ENCODE results near the gene MAP3K1. TPM values are rescaled to one million over a fixed set of nuclear protein-coding genes. Genes with fewer than 3 reads are reported as not detected.

Gene MAP3K1
- total and polyA plus RNA-seq, 9 of the 15 experiments (the other 6 are each of a cell fraction or from before 2014, with no cell fraction given) = 3.9 to 13.9 (median 7.5) TPM

DNA sequence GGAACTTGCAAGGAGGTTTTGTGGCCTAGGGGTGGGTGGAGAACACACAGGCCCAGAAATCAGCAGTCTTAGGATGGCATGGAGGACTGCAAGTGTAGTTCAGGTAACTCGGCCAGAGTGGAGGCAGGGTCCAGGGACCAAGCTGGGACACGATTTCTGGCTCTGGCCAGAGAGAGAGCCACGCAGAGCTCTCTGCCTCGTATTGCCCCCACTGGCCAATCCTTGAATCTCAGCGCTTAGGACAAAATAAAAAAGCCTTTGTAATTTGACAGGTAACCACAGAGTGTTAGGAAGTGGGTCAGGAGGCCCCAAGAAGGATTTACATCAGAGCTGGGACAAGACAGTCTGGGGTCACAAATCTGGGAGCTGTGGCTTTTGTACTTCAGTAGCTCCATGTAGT, 11.7 kb downstream of the MAP3K1 start:
- ChIA-PET POLR2A (interaction anchor here (0.6 to 5.1 kb wide), 4 partner anchors 9 to 32 kb away, joined by 3 to 24 read pairs (median 4); no protein-coding TSS in a partner anchor), CTCF (ENCODE audit: low intra/inter-chr PET ratio) (no interaction called here)
- TF ChIP-seq MTA3 (IDR thresholded peaks at IDR 0.05; ENCODE audit: borderline replicate concordance) = no peak
- no peak for TF ChIP-seq DACH1 (IDR thresholded peaks at IDR 0.05; ENCODE audit: partially characterized antibody)
- 0 out of 4 replicates have a peak, but pooled peaks of 1 of the 2 experiments have one; percentile 17 for TF ChIP-seq RAD21 (CRISPR knock-in tag; conservative IDR thresholded peaks at IDR 0.05 in 1 of 2, IDR thresholded peaks at IDR 0.05 in 1 of 2)
- TF ChIP-seq SMAD4 (CRISPR knock-in tag; conservative IDR thresholded peaks at IDR 0.05) = no peak
- no peak for TF ChIP-seq ARHGAP35 (IDR thresholded peaks at IDR 0.05; ENCODE audit: partially characterized antibody)
- TF ChIP-seq LEF1 (IDR thresholded peaks at IDR 0.05) = no peak
- TF ChIP-seq NFE2L1 (tag; IDR thresholded peaks at IDR 0.05; ENCODE audit: borderline replicate concordance, low read depth) = no peak
- no peak for TF ChIP-seq IFI16 (CRISPR knock-in tag; IDR thresholded peaks at IDR 0.05)
- no peak for TF ChIP-seq ZFX (CRISPR knock-in tag; IDR thresholded peaks at IDR 0.05)
- no peak for TF ChIP-seq CBX3 (IDR thresholded peaks at IDR 0.05; ENCODE audit: borderline replicate concordance in 1 of 2, low read length in 2 of 2)
- TF ChIP-seq ZNF354B (CRISPR knock-in tag; IDR thresholded peaks at IDR 0.05) = no peak
- TF ChIP-seq, protein P1, sequence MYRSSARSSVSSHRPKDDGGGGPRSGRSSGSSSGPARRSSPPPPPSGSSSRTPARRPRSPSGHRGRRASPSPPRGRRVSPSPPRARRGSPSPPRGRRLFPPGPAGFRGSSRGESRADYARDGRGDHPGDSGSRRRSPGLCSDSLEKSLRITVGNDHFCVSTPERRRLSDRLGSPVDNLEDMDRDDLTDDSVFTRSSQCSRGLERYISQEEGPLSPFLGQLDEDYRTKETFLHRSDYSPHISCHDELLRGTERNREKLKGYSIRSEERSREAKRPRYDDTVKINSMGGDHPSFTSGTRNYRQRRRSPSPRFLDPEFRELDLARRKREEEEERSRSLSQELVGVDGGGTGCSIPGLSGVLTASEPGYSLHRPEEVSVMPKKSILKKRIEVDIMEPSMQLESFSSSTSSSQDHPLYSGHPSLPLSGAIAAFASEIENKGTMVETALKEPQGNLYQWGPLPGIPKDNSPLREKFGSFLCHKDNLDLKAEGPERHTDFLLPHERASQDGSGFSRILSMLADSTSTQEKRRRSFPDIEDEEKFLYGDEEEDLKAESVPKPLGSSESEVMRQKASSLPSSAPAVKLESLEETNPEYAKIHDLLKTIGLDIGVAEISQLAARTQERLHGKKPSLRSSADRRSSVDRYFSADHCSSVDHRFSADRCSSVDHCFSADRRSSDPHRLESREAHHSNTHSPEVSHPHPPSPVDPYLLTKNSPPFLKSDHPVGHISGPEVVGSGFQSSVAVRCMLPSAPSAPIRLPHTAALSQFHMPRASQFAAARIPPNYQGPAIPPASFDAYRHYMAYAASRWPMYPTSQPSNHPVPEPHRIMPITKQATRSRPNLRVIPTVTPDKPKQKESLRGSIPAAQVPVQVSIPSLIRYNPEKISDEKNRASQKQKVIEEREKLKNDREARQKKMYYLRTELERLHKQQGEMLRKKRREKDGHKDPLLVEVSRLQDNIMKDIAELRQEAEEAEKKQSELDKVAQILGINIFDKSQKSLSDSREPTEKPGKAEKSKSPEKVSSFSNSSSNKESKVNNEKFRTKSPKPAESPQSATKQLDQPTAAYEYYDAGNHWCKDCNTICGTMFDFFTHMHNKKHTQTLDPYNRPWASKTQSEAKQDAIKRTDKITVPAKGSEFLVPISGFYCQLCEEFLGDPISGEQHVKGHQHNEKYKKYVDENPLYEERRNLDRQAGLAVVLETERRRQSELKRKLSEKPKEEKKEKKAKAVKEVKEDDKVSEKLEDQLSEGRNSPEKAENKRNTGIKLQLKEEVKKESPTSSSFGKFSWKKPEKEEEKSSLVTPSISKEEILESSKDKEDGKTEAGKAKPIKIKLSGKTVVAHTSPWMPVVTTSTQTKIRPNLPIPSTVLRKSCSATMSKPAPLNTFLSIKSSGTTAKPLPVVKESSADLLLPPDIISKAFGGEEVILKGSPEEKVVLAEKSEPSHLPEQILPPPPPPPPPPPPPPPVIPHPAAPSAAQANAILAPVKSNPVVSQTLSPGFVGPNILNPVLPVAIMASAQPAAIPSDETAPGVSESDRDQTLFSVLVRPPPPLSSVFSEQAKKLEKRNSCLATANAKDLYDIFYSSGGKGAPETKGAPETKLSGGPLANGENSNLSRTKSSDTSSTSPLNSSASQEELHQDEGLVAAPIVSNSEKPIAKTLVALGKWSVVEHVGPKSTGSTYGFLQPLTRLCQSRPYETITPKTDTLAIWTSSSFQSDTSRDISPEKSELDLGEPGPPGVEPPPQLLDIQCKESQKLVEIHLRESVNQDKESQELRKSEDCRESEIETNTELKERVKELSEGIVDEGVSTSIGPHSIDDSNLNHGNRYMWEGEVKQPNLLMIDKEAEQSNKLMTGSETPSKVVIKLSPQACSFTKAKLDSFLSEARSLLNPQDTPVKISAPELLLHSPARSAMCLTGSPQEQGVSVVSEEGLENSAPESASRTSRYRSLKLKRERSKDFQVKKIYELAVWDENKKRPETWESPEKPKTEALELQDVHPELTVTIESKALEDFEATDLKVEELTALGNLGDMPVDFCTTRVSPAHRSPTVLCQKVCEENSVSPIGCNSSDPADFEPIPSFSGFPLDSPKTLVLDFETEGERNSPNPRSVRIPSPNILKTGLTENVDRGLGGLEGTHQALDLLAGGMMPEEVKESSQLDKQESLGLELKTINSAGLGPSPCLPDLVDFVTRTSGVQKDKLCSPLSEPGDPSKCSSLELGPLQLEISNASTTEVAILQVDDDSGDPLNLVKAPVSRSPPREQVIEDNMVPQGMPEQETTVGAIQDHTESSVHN (IDR thresholded peaks at IDR 0.05; ENCODE audit: borderline replicate concordance in 1 of 2, low read depth in 1 of 2) = no peak
- peak; percentile 30 to 56 (median 52); a peak in 4 of 6 replicates for TF ChIP-seq CTCF (IDR thresholded peaks at IDR 0.05 in 2 of 3, conservative IDR thresholded peaks at IDR 0.05 in 1 of 3; ENCODE audit: insufficient read depth in 2 of 3, low read depth in 1 of 3, low read length in 3 of 3)
- no peak overlapping the region for H2AFZ ChIP-seq (ENCODE audit: low read depth, low read length)
- in situ Hi-C loops (cut with MboI) = loop anchor here (25.0 kb wide), 1 partner anchor 890 kb away; no protein-coding TSS in a partner anchor
- no peaks in the 10 kb centered on the region for H3K9me3 ChIP-seq (replicated peaks; ENCODE audit: control insufficient read depth, insufficient read depth, low read depth, low read length)
- peaks cover 4% of the 10 kb centered on the region for H3K9me1 ChIP-seq (ENCODE audit: control insufficient read depth, insufficient read depth, low read length)
- H3K4me3 ChIP-seq = no peak overlapping the region
- BruUV-seq (replicated peaks) = no TSS peak
- DNase-seq (ENCODE audit: extremely low read depth in 1 of 4, low spot score in 3 of 4) (peak in 3 of 4 experiments; percentile 21 to 41 (median 29)), ATAC-seq (peak; percentile 86), FAIRE-seq (no peak)
- H4K20me1 ChIP-seq (replicated peaks; ENCODE audit: control insufficient read depth, insufficient read depth, low read length) = peaks cover 32% of the 10 kb centered on the region
- no peaks in the 10 kb centered on the region for H3K36me3 ChIP-seq (ENCODE audit: control insufficient read depth, insufficient read depth, low read length)
- no peak overlapping the region for H3K27ac ChIP-seq (ENCODE audit: extremely low read depth, low read depth, low read length)
- H3K9ac ChIP-seq (ENCODE audit: insufficient read depth in 1 of 2, low read depth in 2 of 2, low read length in 2 of 2) = no peak overlapping the region
- H3K4me2 ChIP-seq (ENCODE audit: insufficient read depth, low read length) = no peak overlapping the region
- WGBS (ENCODE audit: insufficient coverage, low coverage, missing lambda C conversion rate) = 27% methylated on average over 5 of the region's 5 CpGs
- H3K79me2 ChIP-seq (ENCODE audit: control insufficient read depth, insufficient read depth, low read length) = peaks cover 84% of the 10 kb centered on the region
- intact Hi-C loops (cut with micrococcal nuclease) = no loop called here
- no peaks in the 10 kb centered on the region for H3K27me3 ChIP-seq (ENCODE audit: control insufficient read depth in 2 of 2, insufficient read depth in 2 of 2, low read length in 2 of 2)
- H3K4me1 ChIP-seq (replicated peaks in 1 of 2; ENCODE audit: control insufficient read depth in 2 of 2, insufficient read depth in 2 of 2, low read length in 2 of 2) = peaks cover 10 to 21% of the 10 kb centered on the region in 2 experiments
